ENCODE results near the gene NFKBIE. TPM values are rescaled to one million over a fixed set of nuclear protein-coding genes. Genes with fewer than 3 reads are reported as not detected.

Gene NFKBIE
- polyA plus RNA-seq, 1 donor from 2014 or later: 16.8 TPM

GRCh38 chr6:44302856-44303255 is 37.5 kb upstream of the NFKBIE start:
- no peaks in the 10 kb centered on the region for H3K36me3 ChIP-seq (ENCODE audit: insufficient read depth, low read length)
- H3K27me3 ChIP-seq (ENCODE audit: insufficient read depth, low read depth, low read length): no peaks in the 10 kb centered on the region
- H3K4me2 ChIP-seq (ENCODE audit: low read length): no peak overlapping the region
- H3K27ac ChIP-seq (ENCODE audit: low read length): no peak overlapping the region
- no peak overlapping the region for H3K9ac ChIP-seq (ENCODE audit: low read length)
- H3F3A ChIP-seq (ENCODE audit: insufficient read depth, low read length, poor library complexity, severe bottlenecking): no peaks in the 10 kb centered on the region
- H3K9me3 ChIP-seq (ENCODE audit: low read length): no peaks in the 10 kb centered on the region
- no peaks in the 10 kb centered on the region for H3K79me2 ChIP-seq (replicated peaks; ENCODE audit: insufficient read depth, low read length)
- no peak overlapping the region for H2AFZ ChIP-seq (ENCODE audit: low read depth, low read length)
- no peak overlapping the region for H3K4me3 ChIP-seq (ENCODE audit: low read length)
- no peak for TF ChIP-seq CTCF (IDR thresholded peaks at IDR 0.05; ENCODE audit: poor library complexity, severe bottlenecking)
- no peak for TF ChIP-seq EZH2 (IDR thresholded peaks at IDR 0.05; ENCODE audit: borderline replicate concordance, insufficient read depth, low read length, poor library complexity, severe bottlenecking)
- no peak for TF ChIP-seq EP300 (conservative IDR thresholded peaks at IDR 0.05; ENCODE audit: poor library complexity, severe bottlenecking)
- no peak for TF ChIP-seq SMC3 (conservative IDR thresholded peaks at IDR 0.05; ENCODE audit: poor library complexity)
- TF ChIP-seq TAF1 (IDR thresholded peaks at IDR 0.05; ENCODE audit: low read depth): no peak
- no peak for TF ChIP-seq MXI1 (conservative IDR thresholded peaks at IDR 0.05; ENCODE audit: poor library complexity, severe bottlenecking)
- TF ChIP-seq RAD21 (conservative IDR thresholded peaks at IDR 0.05): no peak
- no peak for TF ChIP-seq REST (IDR thresholded peaks at IDR 0.05; ENCODE audit: borderline replicate concordance)
- no peak for TF ChIP-seq POLR2AphosphoS5 (IDR thresholded peaks at IDR 0.05)
- H3K9me2 ChIP-seq (ENCODE audit: insufficient read depth, low read length): no peaks in the 10 kb centered on the region
- no peaks in the 10 kb centered on the region for H4K20me1 ChIP-seq (ENCODE audit: insufficient read depth)

- H3K36me3 ChIP-seq (ENCODE audit: insufficient read depth, low read length): no peaks in the 10 kb centered on the region
- no peaks in the 10 kb centered on the region for H3K79me2 ChIP-seq (replicated peaks; ENCODE audit: insufficient read depth, low read length)
- no peaks in the 10 kb centered on the region for H3K9me2 ChIP-seq (ENCODE audit: insufficient read depth, low read length)
- H4K20me1 ChIP-seq (ENCODE audit: insufficient read depth): no peaks in the 10 kb centered on the region
- no peaks in the 10 kb centered on the region for H3F3A ChIP-seq (ENCODE audit: insufficient read depth, low read length, poor library complexity, severe bottlenecking)
- no peak overlapping the region for H3K4me2 ChIP-seq (ENCODE audit: low read length)
- no peak overlapping the region for H3K4me3 ChIP-seq (ENCODE audit: low read length)
- H3K9me3 ChIP-seq (ENCODE audit: low read length): no peaks in the 10 kb centered on the region
- no peak overlapping the region for H2AFZ ChIP-seq (ENCODE audit: low read depth, low read length)
- no peak overlapping the region for H3K9ac ChIP-seq (ENCODE audit: low read length)
- no peaks in the 10 kb centered on the region for H3K27me3 ChIP-seq (ENCODE audit: insufficient read depth, low read depth, low read length)
- TF ChIP-seq CTCF (IDR thresholded peaks at IDR 0.05; ENCODE audit: poor library complexity, severe bottlenecking) (no peak), MXI1 (conservative IDR thresholded peaks at IDR 0.05; ENCODE audit: poor library complexity, severe bottlenecking) (no peak), REST (IDR thresholded peaks at IDR 0.05; ENCODE audit: borderline replicate concordance) (no peak), EP300 (conservative IDR thresholded peaks at IDR 0.05; ENCODE audit: poor library complexity, severe bottlenecking) (no peak), SMC3 (conservative IDR thresholded peaks at IDR 0.05; ENCODE audit: poor library complexity) (no peak)
- no peak overlapping the region for H3K27ac ChIP-seq (ENCODE audit: low read length)
These were observed 36.6 kb upstream of the NFKBIE start for GRCh38 chr6:44301782-44302564.
